Activated CD8-positive, alpha-beta memory T cell treated with anti-CD3 and anti-CD28 coated beads for 1 hour (primary cell): Measurements from ENCODE around the gene CHCHD4.
A peak's percentile ranks its signal among the peaks of the same experiment; 100 is the strongest.

Source experiments
- DNase-seq, 2 donors: peaks; one replicate each; pipeline ENCODE4 v3.0.0-alpha.2; 2020; ENCODE audit warnings: low read depth in 1 of 2; ENCODE audit errors: extremely low read depth in 1 of 2

CHCHD4 gene

GRCh38 chr3:14124615-14125192 lies at the start of gene CHCHD4, which contains the start of gene TMEM43:
Gene CHCHD4 (minus strand): TSS chr3:14124870. CDS start chr3:14124676, 194 bp downstream.
Gene TMEM43 (plus strand): TSS chr3:14125052. CDS start chr3:14125194, 142 bp downstream.
- peak; percentile 98 for DNase-seq

- no peak for DNase-seq
Observed at GRCh38 chr3:14172496-14172895, 47.8 kb upstream of the CHCHD4 start.

- DNase-seq: no peak
Observed at GRCh38 chr3:14170531-14171159, 46.0 kb upstream of the CHCHD4 start.

- DNase-seq: no peak
Observed at GRCh38 chr3:14169871-14170270, 45.2 kb upstream of the CHCHD4 start.

- DNase-seq: no peak
Observed at GRCh38 chr3:14169435-14169834, 44.8 kb upstream of the CHCHD4 start.

GRCh38 chr3:14166877-14167603 lies 42.4 kb upstream of the CHCHD4 start:
- DNase-seq: no peak

GRCh38 chr3:14162178-14162577 lies 37.5 kb upstream of the CHCHD4 start:
- no peak for DNase-seq

- no peak for DNase-seq
Observed at GRCh38 chr3:14161282-14161681, 36.6 kb upstream of the CHCHD4 start.

- DNase-seq: no peak
Observed at GRCh38 chr3:14159426-14159825, 34.8 kb upstream of the CHCHD4 start.

- DNase-seq: no peak
Observed at GRCh38 chr3:14158370-14158769, 33.7 kb upstream of the CHCHD4 start.

GRCh38 chr3:14157951-14158350 lies 33.3 kb upstream of the CHCHD4 start:
- no peak for DNase-seq

- DNase-seq: no peak
Observed at GRCh38 chr3:14156843-14157561, 32.3 kb upstream of the CHCHD4 start.

- DNase-seq: no peak
Observed at GRCh38 chr3:14156201-14156600, 31.5 kb upstream of the CHCHD4 start.

GRCh38 chr3:14154895-14155440 lies 30.3 kb upstream of the CHCHD4 start:
- DNase-seq: no peak

GRCh38 chr3:14154276-14154675 lies 29.6 kb upstream of the CHCHD4 start:
- no peak for DNase-seq

- no peak for DNase-seq
Observed at GRCh38 chr3:14153663-14154062, 29.0 kb upstream of the CHCHD4 start.

GRCh38 chr3:14152963-14153355 lies 28.3 kb upstream of the CHCHD4 start:
- DNase-seq: no peak

- no peak for DNase-seq
Observed at GRCh38 chr3:14152233-14152962, 27.7 kb upstream of the CHCHD4 start.

- DNase-seq: no peak
Observed at GRCh38 chr3:14151471-14152083, 26.9 kb upstream of the CHCHD4 start.
